COLO668 (cell line): ENCODE results near the gene PDE1C.
"Not testable (repeated sequence)": the region's sequence is repeated elsewhere in the genome, so short reads cannot be mapped to it uniquely, and the experiment has no call there.

Experiments
- DNase-seq: peaks from one replicate; lab custom pipeline; 2025; ENCODE audit not compliant: unreplicated experiment; lab: John Stamatoyannopoulos, UW

PDE1C gene

GRCh38 chr7:32070406-32071360 is at the start of gene PDE1C:
Gene PDE1C, minus strand, starts transcription at chr7:32070407.
- no peak for DNase-seq

- DNase-seq: no peak
Measured at GRCh38 chr7:32119790-32120196, 49.6 kb upstream of the PDE1C start.

GRCh38 chr7:32117837-32118236 is 47.6 kb upstream of the PDE1C start:
- no peak for DNase-seq

- no peak for DNase-seq
Measured at GRCh38 chr7:32116436-32116835, 46.2 kb upstream of the PDE1C start.

- no peak for DNase-seq
Measured at GRCh38 chr7:32115831-32116230, 45.6 kb upstream of the PDE1C start.

GRCh38 chr7:32108651-32109050 is 38.4 kb upstream of the PDE1C start:
- no peak for DNase-seq

GRCh38 chr7:32104766-32105165 is 34.6 kb upstream of the PDE1C start:
- DNase-seq: no peak

- DNase-seq: no peak
Measured at GRCh38 chr7:32103361-32103760, 33.2 kb upstream of the PDE1C start.

- no peak for DNase-seq
Measured at GRCh38 chr7:32102432-32102873, 32.2 kb upstream of the PDE1C start.

- DNase-seq: no peak
Measured at GRCh38 chr7:32100407-32100907, 30.2 kb upstream of the PDE1C start.

GRCh38 chr7:32094516-32094915 is 24.3 kb upstream of the PDE1C start:
- DNase-seq: no peak

- DNase-seq: no peak
Measured at GRCh38 chr7:32093415-32094408, 23.5 kb upstream of the PDE1C start.

GRCh38 chr7:32092346-32092745 is 22.1 kb upstream of the PDE1C start:
- no peak for DNase-seq

GRCh38 chr7:32091608-32092210 is 21.5 kb upstream of the PDE1C start:
- no peak for DNase-seq

- DNase-seq: no peak
Measured at GRCh38 chr7:32089678-32090077, 19.5 kb upstream of the PDE1C start.

- no peak for DNase-seq
Measured at GRCh38 chr7:32089256-32089655, 19.0 kb upstream of the PDE1C start.

GRCh38 chr7:32088451-32088881 is 18.3 kb upstream of the PDE1C start:
- no peak for DNase-seq

- no peak for DNase-seq
Measured at GRCh38 chr7:32079510-32079909, 9.3 kb upstream of the PDE1C start.

- no peak for DNase-seq
Measured at GRCh38 chr7:32078824-32079223, 8.6 kb upstream of the PDE1C start.

- no peak for DNase-seq
Measured at GRCh38 chr7:32077806-32078205, 7.6 kb upstream of the PDE1C start.

GRCh38 chr7:32076802-32077201 is 6.6 kb upstream of the PDE1C start:
- not testable (repeated sequence) for DNase-seq
